ENCODE data around the gene FAM174C.

- TF ChIP-seq CTCF (IDR thresholded peaks at IDR 0.05; ENCODE audit: low read length) (peak; percentile 89), EZH2 (IDR thresholded peaks at IDR 0.05; ENCODE audit: borderline replicate concordance, low read length) (no peak)
Measured at GRCh38 chr19:1266916-1267476, 8.3 kb upstream of the FAM174C start.

All from OCI-LY1 (cell line).